HEK293 (cell line): ENCODE measurements around the gene BCAS3.

ENCODE experiments used
- CTCF ChIP-seq: fragments of 450-650 bp; formaldehyde crosslinking; IDR thresholded peaks from 2 replicates; pipeline ENCODE4 v1.5.1; 2016; ENCODE audit warnings: missing biosample characterization, missing genetic modification characterization
- ZBTB8A ChIP-seq: fragments of 450-650 bp; formaldehyde crosslinking; IDR thresholded peaks from 2 replicates; pipeline ENCODE4 v1.5.1; 2016; ENCODE audit warnings: missing biosample characterization, missing genetic modification characterization
- ZNF24 ChIP-seq: fragments of 450-650 bp; formaldehyde crosslinking; IDR thresholded peaks from 2 replicates; pipeline ENCODE4 v1.5.1; 2016; ENCODE audit warnings: missing biosample characterization, missing genetic modification characterization

GRCh38 chr17:61376931-61377838 is 699.5 kb downstream of the BCAS3 start:
- TF ChIP-seq CTCF (tag by site-specific recombination) (no peak), ZNF24 (tag by site-specific recombination) (no peak), ZBTB8A (tag by site-specific recombination) (no peak)
